ENCODE data around the gene TMEM238. TPM values are rescaled to one million over a fixed set of nuclear protein-coding genes. Genes with fewer than 3 reads are reported as not detected.

The TMEM238 gene
- total and polyA plus RNA-seq, 10 of the 15 experiments (the other 5 are each of a cell fraction or from before 2014, with no cell fraction given), result 0.05 to 16.9 (median 0.58) TPM; not detected in 1

DNA sequence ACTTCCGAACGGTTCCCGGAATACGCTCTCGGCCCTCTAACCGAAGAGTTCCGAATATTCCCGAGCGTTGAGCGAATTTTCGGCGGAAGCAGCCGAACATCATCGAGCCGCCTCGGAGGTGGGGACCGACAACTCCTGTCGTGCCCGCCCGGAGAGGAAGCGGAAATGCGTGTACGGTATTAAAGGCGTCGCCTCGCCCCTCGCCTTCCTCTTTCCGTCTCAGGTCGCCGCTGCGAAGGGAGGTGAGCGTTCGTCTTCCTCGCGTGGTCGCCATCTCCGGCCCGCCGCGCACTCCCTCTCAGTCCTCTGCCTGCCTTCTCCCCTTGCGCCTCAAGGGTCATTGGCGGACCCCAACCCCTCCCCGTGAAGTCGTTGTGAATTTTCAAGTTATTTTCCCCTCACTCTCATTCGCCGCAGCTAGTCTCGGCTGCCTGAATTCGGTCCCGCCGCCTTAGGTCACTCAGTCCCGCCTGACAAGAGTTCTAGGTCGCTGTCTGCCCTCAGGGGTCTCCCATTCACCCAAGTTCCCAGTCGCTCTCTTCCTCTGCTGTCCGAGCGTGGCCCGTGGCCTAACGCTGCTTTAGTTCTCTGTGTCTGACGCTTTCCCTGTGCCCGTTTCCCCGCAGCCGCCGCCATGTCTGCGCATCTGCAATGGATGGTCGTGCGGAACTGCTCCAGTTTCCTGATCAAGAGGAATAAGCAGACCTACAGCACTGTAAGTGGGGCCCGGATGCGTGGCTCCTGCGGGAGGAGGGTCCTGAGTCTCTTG is 1.8 kb upstream of the TMEM238 start, which contains the start of gene RPL28 (continued):
- TF ChIP-seq E2F8 (IDR thresholded peaks at IDR 0.05; ENCODE audit: low read depth, partially characterized antibody) (no peak), NBN (IDR thresholded peaks at IDR 0.05) (0 out of 2 replicates have a peak, but pooled peaks have one; percentile 77), HDAC6 (IDR thresholded peaks at IDR 0.05; ENCODE audit: unreplicated experiment) (peak; percentile 75), POU2F2 (IDR thresholded peaks at IDR 0.05; ENCODE audit: borderline replicate concordance, low read depth, low read length) (peak; percentile 97), ZBTB40 (IDR thresholded peaks at IDR 0.05; ENCODE audit: borderline replicate concordance) (peak; percentile 88), NR2C2 (IDR thresholded peaks at IDR 0.05; ENCODE audit: borderline replicate concordance, control insufficient read depth, insufficient read length, low read depth) (no peak), JUND (IDR thresholded peaks at IDR 0.05; ENCODE audit: low read depth, low read length) (0 out of 2 replicates have a peak, but pooled peaks have one; percentile 9), NFXL1 (IDR thresholded peaks at IDR 0.05; ENCODE audit: borderline replicate concordance) (no peak), SMAD5 (IDR thresholded peaks at IDR 0.05; ENCODE audit: low read depth) (peak; percentile 98), SIN3A (IDR thresholded peaks at IDR 0.05; ENCODE audit: low read depth, low read length) (peak; percentile 96), CHD4 (IDR thresholded peaks at IDR 0.05) (no peak), SUZ12 (IDR thresholded peaks at IDR 0.05; ENCODE audit: unreplicated experiment) (no peak)
- TF ChIP-seq, protein P1, sequence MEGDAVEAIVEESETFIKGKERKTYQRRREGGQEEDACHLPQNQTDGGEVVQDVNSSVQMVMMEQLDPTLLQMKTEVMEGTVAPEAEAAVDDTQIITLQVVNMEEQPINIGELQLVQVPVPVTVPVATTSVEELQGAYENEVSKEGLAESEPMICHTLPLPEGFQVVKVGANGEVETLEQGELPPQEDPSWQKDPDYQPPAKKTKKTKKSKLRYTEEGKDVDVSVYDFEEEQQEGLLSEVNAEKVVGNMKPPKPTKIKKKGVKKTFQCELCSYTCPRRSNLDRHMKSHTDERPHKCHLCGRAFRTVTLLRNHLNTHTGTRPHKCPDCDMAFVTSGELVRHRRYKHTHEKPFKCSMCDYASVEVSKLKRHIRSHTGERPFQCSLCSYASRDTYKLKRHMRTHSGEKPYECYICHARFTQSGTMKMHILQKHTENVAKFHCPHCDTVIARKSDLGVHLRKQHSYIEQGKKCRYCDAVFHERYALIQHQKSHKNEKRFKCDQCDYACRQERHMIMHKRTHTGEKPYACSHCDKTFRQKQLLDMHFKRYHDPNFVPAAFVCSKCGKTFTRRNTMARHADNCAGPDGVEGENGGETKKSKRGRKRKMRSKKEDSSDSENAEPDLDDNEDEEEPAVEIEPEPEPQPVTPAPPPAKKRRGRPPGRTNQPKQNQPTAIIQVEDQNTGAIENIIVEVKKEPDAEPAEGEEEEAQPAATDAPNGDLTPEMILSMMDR (IDR thresholded peaks at IDR 0.05 in 2 of 3, conservative IDR thresholded peaks at IDR 0.05 in 1 of 3; ENCODE audit: control insufficient read depth in 2 of 3, extremely low read depth in 1 of 3, insufficient read depth in 1 of 3, low read depth in 3 of 3, low read length in 3 of 3), result no peak
- TF ChIP-seq, protein P2, sequence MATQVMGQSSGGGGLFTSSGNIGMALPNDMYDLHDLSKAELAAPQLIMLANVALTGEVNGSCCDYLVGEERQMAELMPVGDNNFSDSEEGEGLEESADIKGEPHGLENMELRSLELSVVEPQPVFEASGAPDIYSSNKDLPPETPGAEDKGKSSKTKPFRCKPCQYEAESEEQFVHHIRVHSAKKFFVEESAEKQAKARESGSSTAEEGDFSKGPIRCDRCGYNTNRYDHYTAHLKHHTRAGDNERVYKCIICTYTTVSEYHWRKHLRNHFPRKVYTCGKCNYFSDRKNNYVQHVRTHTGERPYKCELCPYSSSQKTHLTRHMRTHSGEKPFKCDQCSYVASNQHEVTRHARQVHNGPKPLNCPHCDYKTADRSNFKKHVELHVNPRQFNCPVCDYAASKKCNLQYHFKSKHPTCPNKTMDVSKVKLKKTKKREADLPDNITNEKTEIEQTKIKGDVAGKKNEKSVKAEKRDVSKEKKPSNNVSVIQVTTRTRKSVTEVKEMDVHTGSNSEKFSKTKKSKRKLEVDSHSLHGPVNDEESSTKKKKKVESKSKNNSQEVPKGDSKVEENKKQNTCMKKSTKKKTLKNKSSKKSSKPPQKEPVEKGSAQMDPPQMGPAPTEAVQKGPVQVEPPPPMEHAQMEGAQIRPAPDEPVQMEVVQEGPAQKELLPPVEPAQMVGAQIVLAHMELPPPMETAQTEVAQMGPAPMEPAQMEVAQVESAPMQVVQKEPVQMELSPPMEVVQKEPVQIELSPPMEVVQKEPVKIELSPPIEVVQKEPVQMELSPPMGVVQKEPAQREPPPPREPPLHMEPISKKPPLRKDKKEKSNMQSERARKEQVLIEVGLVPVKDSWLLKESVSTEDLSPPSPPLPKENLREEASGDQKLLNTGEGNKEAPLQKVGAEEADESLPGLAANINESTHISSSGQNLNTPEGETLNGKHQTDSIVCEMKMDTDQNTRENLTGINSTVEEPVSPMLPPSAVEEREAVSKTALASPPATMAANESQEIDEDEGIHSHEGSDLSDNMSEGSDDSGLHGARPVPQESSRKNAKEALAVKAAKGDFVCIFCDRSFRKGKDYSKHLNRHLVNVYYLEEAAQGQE (IDR thresholded peaks at IDR 0.05; ENCODE audit: low read depth, low read length), result peak; percentile 56; the same call in 1 of the 2 replicates
- TF ChIP-seq, protein P3, sequence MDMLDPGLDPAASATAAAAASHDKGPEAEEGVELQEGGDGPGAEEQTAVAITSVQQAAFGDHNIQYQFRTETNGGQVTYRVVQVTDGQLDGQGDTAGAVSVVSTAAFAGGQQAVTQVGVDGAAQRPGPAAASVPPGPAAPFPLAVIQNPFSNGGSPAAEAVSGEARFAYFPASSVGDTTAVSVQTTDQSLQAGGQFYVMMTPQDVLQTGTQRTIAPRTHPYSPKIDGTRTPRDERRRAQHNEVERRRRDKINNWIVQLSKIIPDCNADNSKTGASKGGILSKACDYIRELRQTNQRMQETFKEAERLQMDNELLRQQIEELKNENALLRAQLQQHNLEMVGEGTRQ (IDR thresholded peaks at IDR 0.05; ENCODE audit: borderline replicate concordance, low read depth, low read length), result no peak
